ENCODE measurements around the gene USP47. TPM values are rescaled to one million over a fixed set of nuclear protein-coding genes. Genes with fewer than 3 reads are reported as not detected.

Gene USP47
- total and polyA plus RNA-seq, 9 of the 15 experiments (the other 6 are each of a cell fraction or from before 2014, with no cell fraction given) = 13.1 to 63.6 (median 34.7) TPM

DNA sequence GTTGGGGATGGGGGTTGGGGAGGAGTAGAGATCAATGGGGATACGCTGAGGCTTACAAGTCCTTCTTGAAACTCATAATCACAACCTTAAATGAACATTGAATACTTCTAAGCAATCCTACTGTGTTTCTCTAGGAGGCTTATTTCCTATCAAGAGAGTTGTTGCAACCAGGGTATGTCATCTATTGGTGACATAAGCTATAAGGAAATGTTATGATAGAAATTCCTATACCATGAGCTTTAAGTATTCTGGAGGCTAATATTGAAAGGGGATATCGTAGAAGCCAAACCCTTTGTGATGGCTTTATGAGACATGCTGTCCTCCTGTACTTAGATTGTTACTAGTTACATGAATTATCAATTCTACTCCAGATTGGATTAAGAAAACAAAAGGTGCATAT is 93.8 kb downstream of the USP47 start:
- in situ Hi-C loops (cut with MboI) (no loop called here), intact Hi-C loops (cut with micrococcal nuclease) (no loop called here)
- TF ChIP-seq STAT5B (CRISPR knock-in tag; IDR thresholded peaks at IDR 0.05) (no peak), L3MBTL2 (IDR thresholded peaks at IDR 0.05) (no peak), TAF15 (IDR thresholded peaks at IDR 0.05; ENCODE audit: low read depth, low read length) (no peak), BRCA1 (IDR thresholded peaks at IDR 0.05) (no peak), BRCA1 (CRISPR knock-in tag; IDR thresholded peaks at IDR 0.05) (no peak), PCBP1 (IDR thresholded peaks at IDR 0.05; ENCODE audit: low read depth, low read length, poor library complexity, severe bottlenecking) (no peak), CHD4 (IDR thresholded peaks at IDR 0.05; ENCODE audit: insufficient read depth, insufficient replicate concordance, low read depth, low read length, poor library complexity, severe bottlenecking) (no peak), HIVEP1 (CRISPR knock-in tag; IDR thresholded peaks at IDR 0.05) (no peak), SIRT6 (IDR thresholded peaks at IDR 0.05; ENCODE audit: low read depth, low read length) (no peak), YY1 (IDR thresholded peaks at IDR 0.05; ENCODE audit: borderline replicate concordance in 1 of 3, control insufficient read depth in 1 of 3, extremely low read depth in 1 of 3, insufficient read depth in 3 of 3, insufficient read length in 1 of 3, insufficient replicate concordance in 2 of 3, low read depth in 1 of 3, low read length in 2 of 3) (no peak), ZNF24 (IDR thresholded peaks at IDR 0.05) (no peak), ZNF253 (CRISPR knock-in tag; conservative IDR thresholded peaks at IDR 0.05) (no peak), RFX7 (CRISPR knock-in tag; IDR thresholded peaks at IDR 0.05) (no peak), XRCC5 (IDR thresholded peaks at IDR 0.05; ENCODE audit: low read depth, low read length) (no peak), NCOA6 (IDR thresholded peaks at IDR 0.05) (no peak), MAFK (IDR thresholded peaks at IDR 0.05; ENCODE audit: low read length) (no peak), GATA2 (CRISPR knock-in tag; IDR thresholded peaks at IDR 0.05) (no peak)
- DNase-seq (ENCODE audit: extremely low read depth in 1 of 4, low spot score in 3 of 4) = no peak
- no peaks in the 10 kb centered on the region for H3K27me3 ChIP-seq (ENCODE audit: control insufficient read depth in 2 of 2, insufficient read depth in 2 of 2, low read length in 2 of 2)
- no peaks in the 10 kb centered on the region for H3K4me1 ChIP-seq (replicated peaks in 1 of 2; ENCODE audit: control insufficient read depth in 2 of 2, insufficient read depth in 2 of 2, low read length in 2 of 2)
- ChIA-PET CTCF (ENCODE audit: low intra/inter-chr PET ratio) (no interaction called here), POLR2A (interaction anchor here (0.7 kb wide), 1 partner anchor 29 kb away, joined by 3 read pairs; no protein-coding TSS in a partner anchor)
- H3K79me2 ChIP-seq (ENCODE audit: control insufficient read depth, insufficient read depth, low read length) = no peaks in the 10 kb centered on the region
- no peaks in the 10 kb centered on the region for H3K9me1 ChIP-seq (ENCODE audit: control insufficient read depth, insufficient read depth, low read length)
- WGBS (ENCODE audit: insufficient coverage, low coverage, missing lambda C conversion rate) = 94% methylated on average over 2 of the region's 2 CpGs
- no peak overlapping the region for H3K4me3 ChIP-seq
- H2AFZ ChIP-seq (ENCODE audit: low read depth, low read length) = no peak overlapping the region
- H3K4me2 ChIP-seq (ENCODE audit: insufficient read depth, low read length) = no peak overlapping the region
- peaks cover 75% of the 10 kb centered on the region for H3K36me3 ChIP-seq (ENCODE audit: control insufficient read depth, insufficient read depth, low read length)
- no TSS peak for BruUV-seq (replicated peaks)
- FAIRE-seq = no peak
- no peak overlapping the region for H3K27ac ChIP-seq (ENCODE audit: extremely low read depth, low read depth, low read length)
- no peak overlapping the region for H3K9ac ChIP-seq (ENCODE audit: insufficient read depth in 1 of 2, low read depth in 2 of 2, low read length in 2 of 2)
- no peaks in the 10 kb centered on the region; the same call in 1 of the 2 replicates for H3K9me3 ChIP-seq (replicated peaks; ENCODE audit: control insufficient read depth, insufficient read depth, low read depth, low read length)
- ATAC-seq = no peak
- no peaks in the 10 kb centered on the region for H4K20me1 ChIP-seq (replicated peaks; ENCODE audit: control insufficient read depth, insufficient read depth, low read length)
